GM12892 (cell line): ENCODE data around the gene INTS11.

ENCODE experiments used
- DNase-seq: peaks from one replicate; pipeline ENCODE4 v3.0.0; 2011; ENCODE audit not compliant: insufficient read length
- FAIRE-seq: peaks from 2 replicates; lab custom pipeline; 2011; peaks lifted over from hg19 to GRCh38; lab: Jason Lieb, UNC
- POLR2A ChIP-seq: IDR thresholded peaks from 2 replicates; pipeline ENCODE4 v1.6.1; 2011; ENCODE audit warnings: low read depth, low read length, control low read depth
- POLR2AphosphoS5 ChIP-seq: IDR thresholded peaks from 2 replicates; pipeline ENCODE4 v1.6.1; 2011; ENCODE audit warnings: low read depth, low read length, control low read depth
- TAF1 ChIP-seq: IDR thresholded peaks from 2 replicates; pipeline ENCODE4 v1.6.1; 2011; ENCODE audit warnings: low read depth, mild to moderate bottlenecking, control low read depth, low read length, borderline replicate concordance

INTS11 gene

GRCh38 chr1:1307261-1307922 is 17.1 kb downstream of the INTS11 start:
- TF ChIP-seq POLR2A (no peak), POLR2AphosphoS5 (no peak), TAF1 (no peak)
- DNase-seq (no peak), FAIRE-seq (peak; percentile 87)

DNA sequence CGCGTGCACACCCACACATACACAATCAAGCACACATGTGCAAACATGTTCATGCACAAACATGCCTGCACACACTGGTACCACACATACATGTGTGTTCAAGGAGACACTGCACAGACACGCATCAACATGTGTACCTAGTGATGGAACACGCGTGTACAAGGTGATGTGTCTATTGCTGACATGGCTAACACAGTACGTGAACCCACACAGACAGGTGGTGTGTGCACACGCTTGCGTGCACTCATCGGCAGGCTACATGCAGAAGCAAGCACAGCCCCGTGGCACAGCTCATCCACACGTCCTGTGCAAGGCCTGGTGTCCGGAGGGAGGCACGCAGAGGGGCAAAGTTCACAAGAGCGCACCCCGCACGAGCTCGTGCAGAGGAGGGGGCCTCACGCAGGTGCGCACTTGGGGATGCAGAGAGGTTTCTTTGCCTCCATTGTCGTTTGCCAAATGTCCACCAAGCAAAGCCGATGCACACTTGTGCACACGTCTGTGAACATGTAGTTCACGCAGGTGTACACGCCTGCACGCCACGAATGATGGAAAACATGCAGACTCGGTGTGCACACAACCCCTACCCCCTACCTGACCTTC is 17.7 kb downstream of the INTS11 start:
- TF ChIP-seq POLR2AphosphoS5 (no peak), TAF1 (no peak), POLR2A (no peak)
- peak; percentile 17 for FAIRE-seq
- no peak for DNase-seq

DNA sequence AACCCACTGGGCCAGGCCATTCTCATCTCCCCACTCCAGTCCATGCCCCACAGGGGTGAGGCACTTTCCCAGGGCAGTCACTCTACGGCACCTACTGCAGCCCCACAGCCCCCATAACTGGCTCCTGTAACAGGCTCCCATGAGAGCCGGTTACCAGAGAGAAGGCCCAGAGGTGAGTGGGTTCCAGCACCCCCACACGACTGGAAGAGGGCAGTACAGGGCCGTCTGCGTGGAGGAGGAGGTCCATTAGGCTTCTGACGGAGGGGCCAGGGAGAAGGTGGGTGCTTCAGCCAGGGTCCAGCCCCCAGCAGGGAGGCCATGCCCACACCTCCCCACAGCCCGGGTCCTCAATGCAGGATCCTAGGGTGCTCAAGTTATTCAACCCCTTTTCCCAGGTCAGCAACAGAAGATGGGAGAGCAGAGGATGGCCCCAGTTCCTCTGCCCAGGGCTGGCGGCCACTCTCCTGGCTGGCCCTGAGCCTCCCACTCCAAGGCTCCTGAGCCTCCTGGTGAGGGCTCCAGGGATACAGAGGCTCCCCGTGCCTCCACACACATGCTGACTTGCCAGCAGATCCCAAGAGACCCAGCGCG is 18.3 kb downstream of the INTS11 start:
- TF ChIP-seq POLR2A (no peak), TAF1 (no peak), POLR2AphosphoS5 (no peak)
- FAIRE-seq (no peak), DNase-seq (no peak)

DNA sequence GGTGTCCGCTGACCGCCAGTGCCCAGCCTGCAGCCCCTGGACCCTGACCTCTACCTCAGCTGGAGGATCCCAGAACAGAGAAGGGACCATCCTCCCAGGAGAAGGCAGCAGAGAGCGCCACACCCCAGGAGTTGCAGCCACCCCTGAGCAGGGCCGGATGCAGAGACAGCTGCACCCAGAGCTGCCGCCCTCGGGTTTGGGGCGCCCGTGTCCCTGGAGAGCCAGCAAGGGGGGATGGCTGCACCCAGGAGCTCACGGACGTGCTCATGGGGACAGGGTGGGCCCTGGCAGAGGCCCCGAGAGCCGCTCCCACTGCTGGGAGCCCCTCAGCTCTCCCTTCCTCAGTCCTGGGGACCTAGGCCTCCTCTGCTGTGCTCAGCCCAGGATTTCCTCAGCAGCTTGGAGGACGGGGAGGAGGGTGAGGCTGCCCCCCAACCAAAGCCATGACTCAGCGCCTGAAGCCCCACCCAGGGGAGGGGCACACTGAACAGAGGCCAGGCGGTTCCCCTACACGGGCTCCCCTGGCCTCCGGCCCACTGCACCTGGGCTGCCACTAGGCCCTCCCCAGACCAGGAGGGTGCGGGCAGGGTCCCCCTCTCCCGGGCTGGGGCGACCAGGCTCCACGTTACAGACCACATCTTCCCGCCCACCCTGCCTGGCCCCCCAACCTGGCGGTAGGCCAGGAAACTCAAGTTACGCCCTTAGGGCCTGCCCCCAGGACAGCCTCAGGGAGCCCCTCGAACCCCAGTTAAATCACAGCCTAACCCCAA is 19.0 kb downstream of the INTS11 start:
- FAIRE-seq (peak; percentile 60), DNase-seq (peak; percentile 75)
- TF ChIP-seq TAF1 (no peak), POLR2A (peak; percentile 43; the same call in 1 of the 2 replicates)

GRCh38 chr1:1304331-1305299 is 19.8 kb downstream of the INTS11 start:
- TF ChIP-seq POLR2A (no peak), POLR2AphosphoS5 (no peak), TAF1 (no peak)
- FAIRE-seq: no peak
- DNase-seq: no peak

DNA sequence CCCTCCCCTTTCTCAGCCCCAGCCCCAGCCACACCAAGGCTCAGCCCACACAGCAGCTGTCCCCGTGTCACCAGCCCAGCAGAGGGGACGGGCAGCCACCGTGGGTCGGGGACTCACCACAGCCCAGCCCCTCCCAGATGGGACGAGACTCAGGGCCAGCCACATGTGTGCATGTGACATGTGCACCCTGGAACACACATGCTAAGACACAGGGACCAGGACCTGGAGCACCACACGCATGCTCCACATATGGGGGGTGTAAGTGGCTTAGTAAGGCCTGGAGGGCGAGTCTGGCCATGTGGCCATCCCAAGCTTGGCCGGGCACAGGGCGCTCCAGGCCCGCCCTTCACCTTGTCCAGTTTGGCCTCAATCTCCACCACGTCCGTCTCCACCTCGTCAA is 20.7 kb downstream of the INTS11 start:
- FAIRE-seq: no peak
- DNase-seq: no peak
- TF ChIP-seq POLR2A: no peak
- no peak for TF ChIP-seq POLR2AphosphoS5
- no peak for TF ChIP-seq TAF1

- no peak for TF ChIP-seq TAF1
- no peak for DNase-seq
- FAIRE-seq: no peak
These were observed 21.4 kb downstream of the INTS11 start for GRCh38 chr1:1302951-1303509.

- FAIRE-seq (no peak), DNase-seq (no peak)
- no peak for TF ChIP-seq POLR2A
- no peak for TF ChIP-seq POLR2AphosphoS5
- TF ChIP-seq TAF1: no peak
These were observed 22.4 kb downstream of the INTS11 start for GRCh38 chr1:1302006-1302430.

GRCh38 chr1:1300352-1300739 is 24.1 kb downstream of the INTS11 start:
- DNase-seq (no peak), FAIRE-seq (no peak)
- TF ChIP-seq POLR2AphosphoS5 (no peak), TAF1 (no peak), POLR2A (no peak)

GRCh38 chr1:1299686-1300351 is 24.6 kb downstream of the INTS11 start:
- no peak for FAIRE-seq
- TF ChIP-seq POLR2A: no peak
- TF ChIP-seq POLR2AphosphoS5: no peak
- DNase-seq: no peak

DNA sequence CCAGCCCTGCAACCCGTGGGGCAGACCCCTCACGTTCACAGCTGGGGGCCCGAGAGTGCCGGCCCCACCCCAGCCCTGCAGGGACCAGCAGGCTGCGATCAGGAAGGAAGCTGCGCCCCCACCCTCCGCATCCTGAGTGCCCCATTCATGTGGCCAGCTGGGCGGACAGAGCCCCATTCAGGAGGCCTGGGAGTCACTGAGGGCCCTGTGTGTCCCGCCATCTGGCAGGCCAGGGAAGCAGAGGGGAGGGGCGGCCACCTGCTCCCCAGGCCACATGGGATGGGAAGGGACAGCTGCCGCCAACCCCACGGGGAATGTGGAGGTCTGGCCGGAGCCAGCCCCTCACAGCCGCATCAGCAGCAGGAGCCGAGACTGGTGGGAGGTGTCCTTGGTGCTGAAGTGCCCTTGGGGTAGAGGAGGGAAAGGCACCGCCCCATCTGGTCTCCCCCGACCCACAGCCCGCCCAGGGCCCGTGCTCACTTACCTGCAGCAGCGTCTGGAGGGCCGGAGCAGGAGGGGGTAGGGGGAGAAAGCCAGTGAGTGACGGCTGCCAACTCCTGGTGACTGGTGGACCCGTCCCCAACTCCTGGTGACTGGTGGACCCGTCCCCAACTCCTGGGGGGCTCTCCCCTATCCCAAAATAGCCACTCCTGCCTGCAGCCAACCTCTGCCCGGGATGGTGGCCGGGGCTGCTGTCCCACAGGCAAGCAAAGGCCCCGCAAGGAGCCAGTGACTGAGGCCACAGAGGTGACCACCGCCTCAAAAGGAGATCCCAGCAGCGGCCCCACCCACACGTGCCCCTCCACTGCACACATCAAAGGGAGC is 25.4 kb downstream of the INTS11 start:
- FAIRE-seq (no peak), DNase-seq (no peak)
- TF ChIP-seq POLR2A: no peak
- TF ChIP-seq TAF1: no peak
- no peak for TF ChIP-seq POLR2AphosphoS5
